Fibroblast of skin of right biceps (primary cell): ENCODE data around the gene JAKMIP1.
"Not testable (repeated sequence)": the region's sequence is repeated elsewhere in the genome, so short reads cannot be mapped to it uniquely, and the experiment has no call there.

Experiments used
- DNase-seq: peaks from one replicate; pipeline ENCODE4 v3.0.0-alpha.2; 2013

The JAKMIP1 gene

GRCh38 chr4:6228158-6229067 is 28.1 kb upstream of the JAKMIP1 start:
- DNase-seq, result no peak

- DNase-seq, result no peak
Observed at GRCh38 chr4:6227412-6228157, 27.2 kb upstream of the JAKMIP1 start.

DNA sequence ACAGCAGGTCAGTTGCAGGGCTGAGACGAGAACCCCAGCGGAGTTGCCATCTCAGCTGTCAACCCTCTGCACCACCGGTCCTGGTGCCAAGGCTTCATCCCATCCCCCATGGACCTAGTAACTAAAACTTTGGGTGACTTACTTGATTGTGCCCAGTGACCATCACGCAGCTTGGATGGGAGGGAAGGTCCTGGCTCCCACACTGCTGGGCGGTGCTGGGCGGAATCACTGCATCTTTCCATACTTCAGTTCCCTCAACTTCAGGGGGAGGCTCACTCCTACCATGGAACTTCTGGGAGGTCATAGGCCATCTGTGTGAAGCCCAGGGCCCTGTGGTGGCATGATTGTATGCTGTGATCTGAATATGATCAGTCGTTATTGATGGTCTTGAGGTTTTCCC is 26.2 kb upstream of the JAKMIP1 start:
- no peak for DNase-seq

DNA sequence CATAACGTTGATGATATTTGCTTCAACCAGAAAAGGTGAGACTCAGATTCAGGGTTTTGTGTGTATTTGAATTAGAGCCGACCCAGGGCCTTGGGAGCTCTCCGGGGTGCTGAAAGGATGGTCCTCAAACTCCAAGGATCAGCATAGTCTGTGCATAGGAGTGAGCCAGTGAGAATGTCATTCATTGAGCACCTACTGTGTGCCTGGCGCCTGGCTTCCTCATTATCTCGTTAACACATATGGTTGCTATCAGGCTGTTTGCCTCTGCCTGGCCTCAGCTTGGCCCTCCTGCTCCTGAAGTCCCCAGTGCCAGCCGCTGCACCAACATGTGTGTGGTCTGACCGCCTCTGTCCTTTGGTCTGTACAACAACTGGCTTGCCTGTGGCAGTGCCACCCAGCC is 25.1 kb upstream of the JAKMIP1 start:
- peak; percentile 12 for DNase-seq

- DNase-seq, result no peak
Observed at GRCh38 chr4:6224735-6225134, 24.4 kb upstream of the JAKMIP1 start.

GRCh38 chr4:6222761-6223292 is 22.5 kb upstream of the JAKMIP1 start:
- DNase-seq, result no peak

GRCh38 chr4:6221851-6222760 is 21.8 kb upstream of the JAKMIP1 start:
- DNase-seq, result peak; percentile 26

DNA sequence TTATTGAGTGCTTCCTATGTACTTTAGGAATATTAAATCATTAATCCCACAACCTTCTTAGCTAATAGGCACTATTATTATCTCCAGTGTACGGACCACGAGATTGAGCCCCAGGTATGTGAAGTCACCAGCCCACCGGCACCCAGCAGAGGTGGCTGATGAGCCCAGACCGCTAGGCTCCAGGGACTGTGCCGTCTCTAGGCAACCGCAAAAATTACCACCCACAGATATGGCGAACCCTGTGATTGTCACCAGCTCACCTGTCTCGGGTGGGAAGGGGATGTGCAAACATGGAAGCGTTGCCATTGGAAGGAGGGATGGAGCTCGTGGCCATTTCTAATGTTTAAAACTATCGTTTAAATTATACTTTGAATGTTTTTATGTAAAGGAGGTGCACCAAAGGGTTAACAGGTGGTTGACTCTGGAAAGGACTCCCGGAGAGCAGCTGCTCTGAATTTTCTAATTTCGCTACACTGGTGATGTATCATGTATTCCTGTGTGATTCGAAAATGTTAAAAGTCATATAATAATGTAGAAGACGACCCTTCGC is 21.0 kb upstream of the JAKMIP1 start:
- no peak for DNase-seq

GRCh38 chr4:6217716-6218381 is 17.5 kb upstream of the JAKMIP1 start:
- DNase-seq, result no peak

GRCh38 chr4:6216588-6216987 is 16.2 kb upstream of the JAKMIP1 start:
- DNase-seq, result no peak

- DNase-seq, result no peak
Observed at GRCh38 chr4:6209921-6210320, 9.6 kb upstream of the JAKMIP1 start.

GRCh38 chr4:6209291-6209690 is 8.9 kb upstream of the JAKMIP1 start:
- DNase-seq, result not testable (repeated sequence)

DNA sequence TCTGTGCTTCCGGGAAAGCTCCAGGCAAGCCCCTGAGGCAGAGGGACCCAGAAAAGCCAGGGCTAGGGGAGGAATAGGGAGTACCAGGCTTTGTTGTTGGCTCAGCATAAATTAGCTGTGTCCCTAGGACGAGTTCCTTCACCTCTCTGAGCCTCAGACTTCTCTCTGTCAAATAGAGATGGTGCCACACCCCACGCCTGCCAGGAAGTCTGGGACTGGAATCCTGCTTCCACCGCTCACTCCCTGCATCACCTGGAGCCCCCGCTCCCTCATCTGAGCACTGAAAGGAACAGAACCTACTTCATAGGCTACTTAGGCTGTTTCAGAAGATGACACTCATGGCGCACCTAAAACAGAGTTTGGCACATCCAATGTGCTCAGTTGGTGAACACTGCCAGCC is 8.1 kb upstream of the JAKMIP1 start:
- DNase-seq, result no peak

DNA sequence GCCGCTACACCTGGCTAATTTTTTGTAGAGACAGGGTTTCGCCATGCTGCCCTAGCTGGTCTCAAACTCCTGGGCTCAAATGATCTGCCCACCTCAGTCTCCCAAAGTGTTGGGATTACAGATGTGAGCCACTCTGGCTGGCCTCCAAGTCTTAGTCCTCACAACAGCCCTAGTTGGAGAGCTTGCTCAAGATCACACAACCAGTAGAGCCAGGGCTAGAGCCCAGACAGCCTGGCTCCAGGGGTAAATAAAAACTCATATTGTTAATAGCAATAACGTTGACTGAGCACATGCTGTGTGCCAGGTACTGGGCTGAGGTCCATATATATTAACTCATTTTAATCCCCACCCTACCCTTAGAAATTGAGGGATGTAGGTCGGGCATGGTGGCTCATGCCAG is 7.3 kb upstream of the JAKMIP1 start:
- no peak for DNase-seq

DNA sequence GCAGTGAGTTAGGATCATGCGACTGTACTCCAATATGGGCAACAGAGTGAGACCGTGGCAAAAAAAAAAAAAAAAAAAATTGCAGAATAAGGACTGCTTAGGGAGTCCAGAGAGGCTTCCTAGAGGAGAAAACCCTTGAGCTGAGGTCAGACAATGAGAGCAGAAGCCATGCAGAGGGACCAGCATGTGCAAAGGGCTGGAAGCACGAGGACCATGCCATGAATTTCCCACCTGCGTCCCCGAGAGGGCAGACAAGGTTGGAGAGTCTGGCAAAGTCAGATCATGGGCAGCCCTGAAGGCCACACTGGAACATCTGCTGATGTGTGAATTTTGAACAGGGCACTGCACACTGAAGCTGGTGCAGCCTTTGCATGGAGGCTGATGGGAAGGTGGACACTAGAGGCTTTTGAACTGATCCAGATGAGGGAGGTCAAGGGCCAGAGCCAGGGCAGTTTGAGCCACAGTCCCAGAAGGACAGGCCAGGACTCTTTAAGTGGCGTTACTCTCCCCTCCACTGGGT is 6.5 kb upstream of the JAKMIP1 start:
- no peak for DNase-seq

DNA sequence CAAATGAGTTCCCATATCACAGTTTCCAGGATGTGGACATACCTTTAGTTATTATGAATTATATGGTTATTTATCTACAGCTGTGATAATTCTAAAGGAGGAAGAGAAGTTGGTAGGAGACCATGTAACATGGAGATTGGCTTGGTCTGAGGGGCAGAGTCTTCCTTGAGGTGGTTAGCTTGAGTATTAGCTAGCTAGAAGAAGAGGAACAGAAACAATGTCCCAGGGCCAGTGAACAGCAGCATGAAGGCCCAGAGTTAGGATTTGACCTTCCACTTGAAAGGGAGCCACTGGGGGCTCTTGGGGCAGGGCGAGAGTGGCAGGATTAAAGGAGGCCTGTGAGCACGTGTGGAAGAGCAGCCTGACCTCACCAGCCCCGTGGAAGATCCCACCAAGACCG is 5.6 kb upstream of the JAKMIP1 start:
- no peak for DNase-seq

DNA sequence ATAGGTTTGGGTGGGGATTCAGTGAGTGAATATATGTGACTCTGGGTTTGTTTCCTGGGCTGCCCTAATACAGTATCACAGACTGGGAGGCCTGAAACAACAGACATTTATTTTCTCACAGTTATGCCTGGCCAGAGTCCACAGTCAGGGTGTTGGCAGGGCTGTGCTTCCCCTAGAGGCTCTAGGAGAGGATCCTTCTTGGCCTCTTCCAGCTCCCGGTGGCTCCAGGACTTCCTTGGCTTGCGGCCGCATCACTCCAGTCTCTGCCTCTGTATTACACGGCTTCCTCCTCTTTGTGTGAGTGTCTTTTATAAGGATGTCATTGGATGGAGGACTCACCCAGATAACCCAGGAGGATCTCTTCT is 5.2 kb upstream of the JAKMIP1 start:
- DNase-seq, result no peak

GRCh38 chr4:6204871-6205566 is 4.7 kb upstream of the JAKMIP1 start:
- DNase-seq, result no peak

DNA sequence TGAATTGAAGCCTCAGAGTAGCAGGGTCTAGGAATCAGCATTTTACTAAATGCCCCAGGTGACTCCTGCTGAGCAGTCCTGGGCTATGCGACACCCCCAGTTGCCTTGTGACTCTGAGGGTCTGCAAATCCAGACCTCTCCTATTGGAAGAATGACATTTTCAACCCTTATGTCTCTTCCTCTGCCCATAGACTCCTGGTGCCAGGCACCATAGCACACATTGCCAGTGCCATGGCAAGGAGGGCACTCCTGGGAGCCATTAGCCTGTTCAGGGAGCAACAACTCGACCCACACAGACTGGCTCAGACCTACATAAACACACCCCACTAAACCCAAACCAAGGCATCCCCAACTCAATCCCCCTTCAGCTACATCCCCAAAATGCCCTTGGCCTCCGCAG is 3.7 kb upstream of the JAKMIP1 start:
- no peak for DNase-seq

- DNase-seq, result no peak
Observed at GRCh38 chr4:6201580-6202091, 1.3 kb upstream of the JAKMIP1 start.

DNA sequence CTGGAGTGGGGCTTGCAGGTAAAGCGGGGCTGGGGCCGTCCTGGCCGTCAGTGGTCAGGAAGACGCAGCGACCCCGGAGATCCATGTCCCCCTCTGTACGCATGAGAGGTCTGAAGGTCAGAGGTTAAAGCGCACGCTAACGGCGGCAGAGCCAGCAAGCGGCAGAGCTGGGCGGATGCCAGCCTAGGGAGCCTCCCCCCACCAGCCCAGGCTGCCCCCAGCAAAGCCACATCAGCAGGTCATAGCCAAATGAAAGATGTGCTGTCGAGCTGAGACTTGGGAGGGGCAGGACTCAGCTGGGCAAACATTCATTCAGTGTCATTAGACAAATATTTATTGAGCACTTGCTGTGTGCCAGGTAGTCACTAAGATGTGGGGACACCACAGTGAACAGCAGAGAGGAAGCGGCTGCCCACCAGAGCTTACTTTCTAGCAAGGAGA is 593 bp upstream of the JAKMIP1 start:
- DNase-seq, result no peak
